ENCODE results near the gene SH2D3A. TPM values are rescaled to one million over a fixed set of nuclear protein-coding genes. Genes with fewer than 3 reads are reported as not detected.

SH2D3A gene
- total RNA-seq, 1 experiment from 2014 or later = 43.4 TPM

GRCh38 chr19:6796278-6796677 is 29.0 kb upstream of the SH2D3A start:
- TF ChIP-seq EZH2 (IDR thresholded peaks at IDR 0.05; ENCODE audit: low read depth) (no peak), CTCF (conservative IDR thresholded peaks at IDR 0.05) (no peak)
- no peaks in the 10 kb centered on the region for H3K9me3 ChIP-seq (ENCODE audit: insufficient read depth, low read depth)
- ChIA-PET CTCF (no interaction called here), POLR2A (ENCODE audit: unreplicated experiment) (interaction anchor here (0.7 kb wide), 1 partner anchor 31 kb away, joined by 4 read pairs; no protein-coding TSS in a partner anchor)
- H3K27me3 ChIP-seq (ENCODE audit: insufficient read depth, low read depth) = no peaks in the 10 kb centered on the region
- no peak overlapping the region for H3K27ac ChIP-seq
- intact Hi-C loops (cut with micrococcal nuclease; ENCODE audit: unreplicated experiment) = no loop called here
- no peak overlapping the region for H2AFZ ChIP-seq
- no peaks in the 10 kb centered on the region for H4K20me1 ChIP-seq (ENCODE audit: insufficient read depth)
- H3K4me1 ChIP-seq (replicated peaks; ENCODE audit: insufficient read depth) = peaks cover 11% of the 10 kb centered on the region
- no peak overlapping the region for H3K4me2 ChIP-seq
- no peaks in the 10 kb centered on the region for H3K9me2 ChIP-seq (ENCODE audit: insufficient read depth)
- H3F3A ChIP-seq (ENCODE audit: insufficient read depth, low read depth) = peaks cover 10% of the 10 kb centered on the region; the same call in 1 of the 2 replicates
- BruUV-seq (replicated peaks) = no TSS peak
- H3K79me2 ChIP-seq (ENCODE audit: low read depth) = no peaks in the 10 kb centered on the region
- no peak overlapping the region for H3K4me3 ChIP-seq
- no peaks in the 10 kb centered on the region for H3K36me3 ChIP-seq (ENCODE audit: low read depth)
- DNase-seq = no peak

- ChIA-PET POLR2A (ENCODE audit: unreplicated experiment) (no interaction called here), CTCF (no interaction called here)
- no peaks in the 10 kb centered on the region for H3F3A ChIP-seq (ENCODE audit: insufficient read depth, low read depth)
- no peaks in the 10 kb centered on the region for H3K79me2 ChIP-seq (ENCODE audit: low read depth)
- H2AFZ ChIP-seq = no peak overlapping the region
- H3K9me3 ChIP-seq (ENCODE audit: insufficient read depth, low read depth) = no peaks in the 10 kb centered on the region
- no peak for TF ChIP-seq EZH2 (IDR thresholded peaks at IDR 0.05; ENCODE audit: low read depth)
- TF ChIP-seq CTCF (conservative IDR thresholded peaks at IDR 0.05) = no peak
- intact Hi-C loops (cut with micrococcal nuclease; ENCODE audit: unreplicated experiment) = no loop called here
- H3K9me2 ChIP-seq (ENCODE audit: insufficient read depth) = no peaks in the 10 kb centered on the region
- DNase-seq = no peak
- no peak overlapping the region for H3K4me3 ChIP-seq
- no peaks in the 10 kb centered on the region for H3K27me3 ChIP-seq (ENCODE audit: insufficient read depth, low read depth)
- H3K4me1 ChIP-seq (replicated peaks; ENCODE audit: insufficient read depth) = peaks cover 2% of the 10 kb centered on the region
- no TSS peak for BruUV-seq (replicated peaks)
- no peaks in the 10 kb centered on the region for H4K20me1 ChIP-seq (ENCODE audit: insufficient read depth)
- no peak overlapping the region for H3K4me2 ChIP-seq
- H3K36me3 ChIP-seq (ENCODE audit: low read depth) = no peaks in the 10 kb centered on the region
- H3K27ac ChIP-seq = no peak overlapping the region
Measured at GRCh38 chr19:6794686-6795431, 27.6 kb upstream of the SH2D3A start.

GRCh38 chr19:6793973-6794372 is 26.7 kb upstream of the SH2D3A start:
- H3F3A ChIP-seq (ENCODE audit: insufficient read depth, low read depth) = no peaks in the 10 kb centered on the region
- no peaks in the 10 kb centered on the region for H3K36me3 ChIP-seq (ENCODE audit: low read depth)
- no peak overlapping the region for H3K4me2 ChIP-seq
- no peaks in the 10 kb centered on the region for H4K20me1 ChIP-seq (ENCODE audit: insufficient read depth)
- H3K4me3 ChIP-seq = no peak overlapping the region
- no TSS peak for BruUV-seq (replicated peaks)
- H3K27me3 ChIP-seq (ENCODE audit: insufficient read depth, low read depth) = no peaks in the 10 kb centered on the region
- intact Hi-C loops (cut with micrococcal nuclease; ENCODE audit: unreplicated experiment) = no loop called here
- no peaks in the 10 kb centered on the region for H3K9me2 ChIP-seq (ENCODE audit: insufficient read depth)
- ChIA-PET POLR2A (ENCODE audit: unreplicated experiment) (no interaction called here), CTCF (no interaction called here)
- H2AFZ ChIP-seq = no peak overlapping the region
- no peaks in the 10 kb centered on the region for H3K79me2 ChIP-seq (ENCODE audit: low read depth)
- peaks cover under 1% of the 10 kb centered on the region; the same call in 1 of the 2 replicates for H3K4me1 ChIP-seq (replicated peaks; ENCODE audit: insufficient read depth)
- no peak overlapping the region for H3K27ac ChIP-seq
- DNase-seq = no peak
- TF ChIP-seq EZH2 (IDR thresholded peaks at IDR 0.05; ENCODE audit: low read depth) (no peak), CTCF (conservative IDR thresholded peaks at IDR 0.05) (no peak)
- no peaks in the 10 kb centered on the region for H3K9me3 ChIP-seq (ENCODE audit: insufficient read depth, low read depth)

Data from PC-9 (cell line).